GM19463 (cell line): Measurements from ENCODE around the gene AK9.

ENCODE experiments used
- ATAC-seq: cut with Tn5 transposase; IDR thresholded peaks from one replicate; pipeline ENCODE4 v1.9.1; 2021; ENCODE audit warnings: mild to moderate bottlenecking, moderate library complexity; ENCODE audit not compliant: unreplicated experiment

The AK9 gene

GRCh38 chr6:109515781-109516409 lies 175.1 kb downstream of the AK9 start:
- ATAC-seq = no peak

DNA sequence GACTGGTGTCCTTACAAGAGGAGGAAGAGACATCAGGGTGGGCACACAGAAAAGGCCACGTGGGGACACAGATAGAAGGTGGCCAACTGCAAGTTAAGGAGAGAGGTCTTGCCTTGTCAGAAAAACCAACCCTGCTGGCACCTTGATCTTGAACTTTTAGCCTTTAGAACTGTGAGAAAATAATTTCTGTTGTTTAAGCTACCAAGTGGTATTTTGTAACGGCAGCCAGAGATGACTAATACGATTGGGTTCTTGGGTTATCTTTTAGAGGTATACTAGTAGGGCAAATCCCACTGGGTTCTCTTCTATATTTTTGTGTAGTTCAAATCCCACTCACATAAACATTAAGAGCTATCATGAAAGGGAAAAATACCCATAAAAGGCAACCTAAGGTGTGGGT lies 176.1 kb downstream of the AK9 start:
- ATAC-seq = no peak

GRCh38 chr6:109513571-109514071 lies 177.4 kb downstream of the AK9 start:
- ATAC-seq = no peak

- ATAC-seq = no peak
These were observed 178.7 kb downstream of the AK9 start for GRCh38 chr6:109512271-109512817.

- no peak for ATAC-seq
These were observed 179.2 kb downstream of the AK9 start for GRCh38 chr6:109511832-109512231.

DNA sequence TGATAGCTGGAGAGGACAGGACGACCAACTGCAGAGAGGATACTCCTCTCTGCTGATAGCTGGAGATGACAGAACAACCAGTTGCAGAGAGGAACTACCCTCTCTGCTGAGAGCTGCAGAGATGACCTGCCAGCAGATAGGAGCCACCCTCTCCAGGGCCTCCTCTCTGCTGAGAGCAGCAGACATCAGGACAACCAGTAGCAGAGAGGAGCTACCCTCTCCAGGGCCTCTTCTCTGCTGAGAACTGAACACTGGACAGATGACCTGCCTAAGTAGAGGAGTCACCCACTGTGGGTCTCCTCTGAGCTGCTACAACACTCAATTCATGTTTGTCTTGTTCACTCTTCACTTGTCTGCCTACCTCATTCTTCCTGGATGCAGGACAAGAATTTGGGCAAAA lies 180.6 kb downstream of the AK9 start:
- no peak for ATAC-seq

GRCh38 chr6:109508166-109508860 lies 182.7 kb downstream of the AK9 start:
- ATAC-seq = no peak

DNA sequence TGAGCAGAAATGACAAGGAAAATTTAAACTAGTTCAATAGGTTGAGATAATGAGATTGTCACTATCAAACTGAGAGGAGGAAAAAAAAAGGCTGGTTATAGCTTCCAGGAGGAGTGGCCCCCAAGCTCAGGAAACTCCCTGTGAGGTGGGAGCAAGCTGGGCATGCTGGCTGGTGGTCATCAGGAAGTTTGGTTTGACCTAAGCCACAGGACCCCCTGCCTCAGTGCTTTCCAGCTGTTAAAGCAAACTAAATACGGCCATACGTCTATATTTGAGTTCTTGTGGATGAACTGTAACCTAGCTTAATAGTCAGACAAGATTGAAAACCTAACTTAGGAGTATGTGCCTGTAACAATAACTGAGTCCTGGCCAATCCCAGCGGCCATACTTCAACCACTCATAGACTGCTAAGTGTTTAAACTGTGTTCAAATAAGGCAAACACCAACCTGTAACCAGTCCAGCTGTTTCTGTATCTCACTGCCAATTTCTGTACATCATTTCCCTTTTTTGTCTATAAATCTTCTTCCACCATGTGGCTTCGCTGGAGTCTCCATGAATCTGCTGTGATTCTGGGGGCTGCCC lies 183.4 kb downstream of the AK9 start:
- ATAC-seq = no peak

GRCh38 chr6:109506841-109507240 lies 184.2 kb downstream of the AK9 start:
- ATAC-seq = no peak

GRCh38 chr6:109506314-109506713 lies 184.7 kb downstream of the AK9 start:
- no peak for ATAC-seq

- ATAC-seq = no peak
These were observed 187.4 kb downstream of the AK9 start for GRCh38 chr6:109503327-109504224.

DNA sequence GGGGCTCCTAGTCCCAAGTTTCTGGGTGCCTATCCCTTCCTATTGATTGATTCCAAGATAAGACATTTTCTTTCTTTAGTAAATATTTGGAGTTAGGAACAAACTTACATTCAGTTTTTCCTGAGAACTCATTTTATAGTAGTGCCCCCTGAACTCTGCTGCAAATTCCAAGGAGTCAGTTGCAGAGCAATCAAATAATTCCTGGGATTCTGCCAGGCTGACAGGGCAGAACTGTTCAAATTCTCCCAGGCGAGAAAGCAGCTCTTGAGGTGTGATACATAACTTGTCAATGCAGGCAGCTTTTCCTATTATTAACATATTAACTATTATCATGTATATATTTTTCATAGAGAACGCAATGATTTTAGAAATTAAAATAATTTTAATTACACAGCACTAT lies 192.1 kb downstream of the AK9 start:
- no peak for ATAC-seq

GRCh38 chr6:109498052-109498451 lies 192.9 kb downstream of the AK9 start:
- no peak for ATAC-seq

- no peak for ATAC-seq
These were observed 194.8 kb downstream of the AK9 start for GRCh38 chr6:109496036-109496772.

DNA sequence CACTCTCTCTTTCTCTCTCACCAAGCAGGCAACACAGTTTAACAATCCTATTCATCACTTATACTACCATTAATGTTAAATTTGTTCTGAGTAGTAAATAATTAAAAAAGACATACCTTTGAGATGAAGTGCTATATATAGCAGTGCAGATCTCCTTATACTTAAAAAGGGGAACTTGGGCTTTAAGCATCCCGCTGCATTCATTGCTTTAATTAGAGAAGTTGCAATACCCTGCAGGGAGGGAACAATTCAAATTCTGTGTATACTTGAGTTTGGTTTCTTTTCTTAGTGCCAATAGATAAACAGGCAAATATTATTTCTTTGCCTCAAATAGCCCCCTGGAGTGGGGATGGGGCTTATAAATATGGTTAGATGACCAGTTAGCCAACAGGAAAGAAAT lies 197.1 kb downstream of the AK9 start:
- no peak for ATAC-seq

GRCh38 chr6:109491207-109491938 lies 199.6 kb downstream of the AK9 start:
- no peak for ATAC-seq

- no peak for ATAC-seq
These were observed 200.3 kb downstream of the AK9 start for GRCh38 chr6:109490713-109491112.

GRCh38 chr6:109488001-109488400 lies 203.0 kb downstream of the AK9 start:
- ATAC-seq = no peak

DNA sequence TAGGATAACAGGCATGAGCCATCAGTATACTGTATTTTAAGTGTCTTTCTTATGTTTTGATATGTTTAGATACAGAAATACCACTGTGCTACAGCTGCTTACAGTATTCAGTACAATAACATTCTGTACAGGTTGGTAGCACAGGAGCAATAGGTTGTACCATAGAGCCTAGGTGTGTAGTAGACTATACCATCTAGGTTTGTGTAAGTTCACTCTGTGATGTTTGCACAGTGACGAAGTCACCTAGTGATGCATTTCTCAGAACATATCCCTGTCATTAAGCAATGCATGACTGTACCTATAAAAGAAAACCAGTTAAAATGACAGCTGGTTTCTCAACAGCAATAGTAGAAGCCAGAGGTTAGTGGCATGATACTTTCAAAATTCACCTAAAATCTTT lies 204.9 kb downstream of the AK9 start:
- ATAC-seq = no peak
